Measurements from ENCODE around the gene DGKD.

DGKD gene

GRCh38 chr2:233460726-233461441, 106.6 kb downstream of the DGKD start:
- TF ChIP-seq, protein P1, sequence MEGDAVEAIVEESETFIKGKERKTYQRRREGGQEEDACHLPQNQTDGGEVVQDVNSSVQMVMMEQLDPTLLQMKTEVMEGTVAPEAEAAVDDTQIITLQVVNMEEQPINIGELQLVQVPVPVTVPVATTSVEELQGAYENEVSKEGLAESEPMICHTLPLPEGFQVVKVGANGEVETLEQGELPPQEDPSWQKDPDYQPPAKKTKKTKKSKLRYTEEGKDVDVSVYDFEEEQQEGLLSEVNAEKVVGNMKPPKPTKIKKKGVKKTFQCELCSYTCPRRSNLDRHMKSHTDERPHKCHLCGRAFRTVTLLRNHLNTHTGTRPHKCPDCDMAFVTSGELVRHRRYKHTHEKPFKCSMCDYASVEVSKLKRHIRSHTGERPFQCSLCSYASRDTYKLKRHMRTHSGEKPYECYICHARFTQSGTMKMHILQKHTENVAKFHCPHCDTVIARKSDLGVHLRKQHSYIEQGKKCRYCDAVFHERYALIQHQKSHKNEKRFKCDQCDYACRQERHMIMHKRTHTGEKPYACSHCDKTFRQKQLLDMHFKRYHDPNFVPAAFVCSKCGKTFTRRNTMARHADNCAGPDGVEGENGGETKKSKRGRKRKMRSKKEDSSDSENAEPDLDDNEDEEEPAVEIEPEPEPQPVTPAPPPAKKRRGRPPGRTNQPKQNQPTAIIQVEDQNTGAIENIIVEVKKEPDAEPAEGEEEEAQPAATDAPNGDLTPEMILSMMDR (IDR thresholded peaks at IDR 0.05; ENCODE audit: low read depth, low read length, missing control alignments), result no peak
- DNase-seq (ENCODE audit: extremely low read depth, low read depth), result no peak
- H3K4me3 ChIP-seq (replicated peaks; ENCODE audit: low read depth, low read length), result no peak overlapping the region

GRCh38 chr2:233461481-233461891, 107.2 kb downstream of the DGKD start:
- no peak for DNase-seq (ENCODE audit: extremely low read depth, low read depth)
- TF ChIP-seq, protein P1 (IDR thresholded peaks at IDR 0.05; ENCODE audit: low read depth, low read length, missing control alignments), result no peak
- H3K4me3 ChIP-seq (replicated peaks; ENCODE audit: low read depth, low read length), result no peak overlapping the region

- DNase-seq (ENCODE audit: extremely low read depth, low read depth), result no peak
- TF ChIP-seq, protein P1 (IDR thresholded peaks at IDR 0.05; ENCODE audit: low read depth, low read length, missing control alignments), result no peak
- H3K4me3 ChIP-seq (replicated peaks; ENCODE audit: low read depth, low read length), result no peak overlapping the region
Measured at GRCh38 chr2:233462202-233462785, 108.0 kb downstream of the DGKD start.

GRCh38 chr2:233462826-233463470, 108.7 kb downstream of the DGKD start:
- H3K4me3 ChIP-seq (replicated peaks; ENCODE audit: low read depth, low read length), result no peak overlapping the region
- no peak for DNase-seq (ENCODE audit: extremely low read depth, low read depth)
- TF ChIP-seq, protein P1 (IDR thresholded peaks at IDR 0.05; ENCODE audit: low read depth, low read length, missing control alignments), result no peak

GRCh38 chr2:233463586-233463985, 109.3 kb downstream of the DGKD start:
- no peak overlapping the region for H3K4me3 ChIP-seq (replicated peaks; ENCODE audit: low read depth, low read length)
- TF ChIP-seq, protein P1 (IDR thresholded peaks at IDR 0.05; ENCODE audit: low read depth, low read length, missing control alignments), result no peak
- no peak for DNase-seq (ENCODE audit: extremely low read depth, low read depth)

DNA sequence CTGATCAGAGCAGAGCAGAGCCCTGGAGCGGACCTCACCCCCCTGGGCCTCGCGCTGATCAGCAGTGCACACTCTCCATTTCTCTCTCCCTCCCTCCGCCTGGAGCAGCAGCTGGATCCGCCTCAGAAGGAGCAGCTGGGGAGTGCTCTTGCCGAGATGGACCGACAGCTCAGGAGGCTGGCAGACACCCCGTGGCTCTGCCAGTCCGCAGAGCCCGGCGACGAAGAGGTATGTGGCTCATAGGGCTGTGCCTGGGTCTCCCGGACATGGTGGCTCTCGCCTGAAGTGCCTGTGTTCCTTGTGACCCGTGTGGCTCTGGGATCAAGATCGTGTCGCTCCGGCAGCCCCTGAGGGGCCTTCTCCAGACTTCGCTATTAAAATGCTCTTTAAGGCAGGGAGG, 109.8 kb downstream of the DGKD start:
- no peak overlapping the region for H3K4me3 ChIP-seq (replicated peaks; ENCODE audit: low read depth, low read length)
- no peak for DNase-seq (ENCODE audit: extremely low read depth, low read depth)
- TF ChIP-seq, protein P1 (IDR thresholded peaks at IDR 0.05; ENCODE audit: low read depth, low read length, missing control alignments), result no peak

Data from HFF-Myc (cell line).